Fibroblast of pulmonary artery (primary cell): ENCODE results near the gene RGL1.

Experiments
- DNase-seq: peaks from one replicate; pipeline ENCODE4 v3.0.0-alpha.2; 2010; ENCODE audit warnings: low read depth
- H3K4me3 ChIP-seq: replicated peaks from 2 replicates; pipeline ENCODE4 v1.5.1; 2011; ENCODE audit warnings: low read depth, mild to moderate bottlenecking, control low read depth, low read length, moderate library complexity
- CTCF ChIP-seq: IDR thresholded peaks from 2 replicates; pipeline ENCODE4 v1.5.1; 2011; ENCODE audit warnings: mild to moderate bottlenecking, control low read depth, low read length, inconsistent platforms; ENCODE audit errors: missing control alignments

RGL1 gene

GRCh38 chr1:183840140-183840539, 35.2 kb downstream of the RGL1 start:
- no peak for TF ChIP-seq CTCF
- H3K4me3 ChIP-seq: no peak overlapping the region
- peak; percentile 48 for DNase-seq

GRCh38 chr1:183841550-183841949, 36.6 kb downstream of the RGL1 start:
- DNase-seq: no peak

DNA sequence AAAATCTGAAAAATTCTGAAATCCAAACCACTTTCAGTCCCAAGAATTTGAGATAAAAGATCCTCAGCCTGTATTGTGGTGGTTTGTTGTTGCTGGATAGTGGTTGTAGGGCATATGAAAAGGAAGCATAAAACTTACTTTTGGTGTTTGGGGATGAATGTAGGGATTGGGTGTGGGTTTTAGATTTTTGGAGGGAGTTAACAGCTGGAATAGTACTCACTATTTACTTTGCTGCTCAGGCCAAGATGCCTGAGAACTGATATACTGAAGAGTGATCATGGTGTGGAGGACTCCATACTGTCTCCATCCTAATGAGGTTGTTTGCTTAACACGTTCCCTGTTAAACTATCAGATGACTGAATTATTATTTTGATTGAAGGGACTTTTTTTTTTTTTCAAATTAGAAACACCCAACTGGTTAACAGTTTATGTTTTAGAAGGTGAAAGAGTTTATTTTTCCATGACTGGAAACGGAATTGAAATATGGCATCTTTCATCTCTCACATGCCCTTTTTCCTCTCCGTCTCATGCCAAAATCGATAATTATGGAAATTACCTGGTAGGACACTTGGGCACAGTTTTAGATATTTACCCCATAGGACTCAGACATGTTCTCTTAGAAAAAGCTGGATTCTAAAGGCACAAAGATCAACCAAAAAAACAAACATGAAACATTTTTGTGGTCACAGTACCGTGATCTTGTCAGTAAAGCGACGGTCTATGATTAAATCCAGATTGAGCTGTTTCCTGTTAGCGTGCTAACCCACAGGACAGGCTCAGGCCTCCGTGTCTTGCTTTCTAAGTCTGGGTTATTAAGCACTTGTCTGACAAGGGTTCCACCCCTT, 37.3 kb downstream of the RGL1 start:
- no peak for TF ChIP-seq CTCF
- peak overlapping the region; percentile 18 for H3K4me3 ChIP-seq
- peak; percentile 97 for DNase-seq

More at GRCh38 chr1:183841550-183841949, 36.6 kb downstream of the RGL1 start:
- no peak overlapping the region for H3K4me3 ChIP-seq
- no peak for TF ChIP-seq CTCF

DNA sequence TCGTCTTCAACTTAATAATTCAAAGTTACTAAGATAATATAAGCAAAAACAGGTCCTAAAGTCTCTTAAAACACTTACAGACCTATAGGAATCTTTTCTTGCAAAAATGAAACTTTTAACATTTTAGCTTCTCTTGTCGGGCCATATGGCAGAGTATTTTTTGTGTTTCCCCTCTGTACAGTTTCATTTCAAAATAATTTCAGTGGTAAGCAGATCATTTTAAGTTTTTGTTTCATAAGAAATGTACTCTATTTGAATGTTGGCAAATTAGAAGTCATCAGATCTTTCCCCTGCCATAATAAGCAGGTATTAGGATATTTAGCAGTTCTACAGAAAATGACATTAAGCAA, 37.9 kb downstream of the RGL1 start:
- peak overlapping the region; percentile 18 for H3K4me3 ChIP-seq

DNA sequence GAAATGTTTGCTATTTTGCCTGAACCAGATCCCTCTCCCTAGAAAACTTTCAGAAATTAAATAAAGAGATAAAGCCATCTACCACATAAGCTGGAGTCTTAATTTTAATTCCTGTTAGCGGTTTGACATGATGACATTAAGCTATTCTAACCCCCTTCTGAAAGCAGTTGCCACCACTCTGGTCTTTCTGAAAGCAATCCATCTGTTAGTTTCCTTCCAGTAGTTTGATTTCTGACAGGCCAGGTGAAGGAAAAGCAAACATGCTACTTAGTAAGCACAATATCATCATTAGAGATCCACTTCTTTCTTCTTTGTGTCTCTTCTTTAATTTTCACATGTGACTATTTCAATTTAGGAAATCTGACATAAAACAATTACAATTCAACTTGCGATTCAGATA, 39.9 kb downstream of the RGL1 start:
- H3K4me3 ChIP-seq: no peak overlapping the region
- DNase-seq: no peak
- no peak for TF ChIP-seq CTCF

More for the DNA sequence above, 37.9 kb downstream of the RGL1 start:
- DNase-seq: no peak
- no peak for TF ChIP-seq CTCF

DNA sequence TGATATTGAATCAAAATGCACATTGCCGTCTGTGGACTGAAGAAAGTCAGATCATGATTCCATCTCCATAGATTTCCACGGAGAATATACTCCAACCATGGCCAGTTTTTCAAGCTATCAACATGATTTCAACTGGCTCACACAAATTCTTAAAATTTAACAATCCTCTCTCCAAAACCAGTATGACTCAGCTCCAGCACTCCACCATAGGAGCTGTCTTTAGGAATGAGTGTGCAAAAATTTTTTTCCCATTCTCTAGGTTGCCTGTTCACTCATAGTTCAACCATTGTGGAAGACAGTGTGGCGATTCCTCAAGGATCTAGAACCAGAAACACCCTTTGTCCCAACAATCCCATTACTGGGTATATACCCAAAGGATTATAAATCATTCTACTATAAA, 40.8 kb downstream of the RGL1 start:
- peak; percentile 40 for DNase-seq
- no peak for TF ChIP-seq CTCF
- H3K4me3 ChIP-seq: no peak overlapping the region

GRCh38 chr1:183847641-183848040, 42.7 kb downstream of the RGL1 start:
- TF ChIP-seq CTCF: no peak
- H3K4me3 ChIP-seq: no peak overlapping the region
- DNase-seq: no peak
